HepG2 (cell line): ENCODE measurements around the gene SDK2. TPM values are rescaled to one million over a fixed set of nuclear protein-coding genes. Genes with fewer than 3 reads are reported as not detected.

Experiments used
- GABPB1 ChIP-seq: IDR thresholded peaks from 2 replicates; pipeline ENCODE4 v1.6.1; 2016; ENCODE audit warnings: mild to moderate bottlenecking, missing genetic modification reagents, moderate library complexity, missing compliant biosample characterization
- HMGXB4 ChIP-seq, 2 experiments: sonication (generic) in 1 of 2; formaldehyde crosslinking in 1 of 2; IDR thresholded peaks; 2 replicates each; pipeline versions ENCODE4 v1.4.0 to v1.6.1; 2018 to 2020; ENCODE audit warnings: missing genetic modification reagents in 2 of 2, borderline replicate concordance in 1 of 2, low read depth in 1 of 2, mild to moderate bottlenecking in 1 of 2, missing biosample characterization in 1 of 2
- MLXIP ChIP-seq: sonication (generic); formaldehyde crosslinking; IDR thresholded peaks from 2 replicates; pipeline ENCODE4 v1.9.0; 2021; ENCODE audit warnings: missing genetic modification reagents, borderline replicate concordance
- POLR2A ChIP-seq, 2 experiments: IDR thresholded peaks; 2 replicates each; pipeline ENCODE4 v1.6.1; 2011; ENCODE audit warnings: low read depth in 2 of 2, low read length in 2 of 2, mild to moderate bottlenecking in 1 of 2, moderate library complexity in 1 of 2; ENCODE audit not compliant: insufficient read depth in 1 of 2
- TFAP4 ChIP-seq: sonication (generic); IDR thresholded peaks from 2 replicates; pipeline ENCODE4 v1.6.1; 2016; ENCODE audit warnings: low read depth, borderline replicate concordance
- ZNF143 ChIP-seq: sonication (generic); formaldehyde crosslinking; IDR thresholded peaks from 2 replicates; pipeline ENCODE4 v1.4.0; 2020; ENCODE audit warnings: missing genetic modification reagents
- polyA plus RNA-seq, 8 experiments: library from polyadenylated mRNA; depleted of rRNA in 3 of 8; stranded (reverse) in 7 of 8; unstranded in 1 of 8; fragments of >200 nt; fragmentation: Illumina TruSeq in 4 of 8; extraction: Trizol in 4 of 8; gene quantifications; 2 replicates each; pipeline versions ENCODE4 v1.2.1 to v1.2.3, GENCODE V29; 2011 to 2016; ENCODE audit warnings: low read depth in 4 of 8, missing spikeins in 1 of 8, mixed read lengths in 1 of 8; ENCODE audit not compliant: insufficient read depth in 1 of 8
- total RNA-seq, 5 experiments: library from RNA; depleted of rRNA; stranded (reverse); fragments of >200 nt; fragmentation: Illumina TruSeq; extraction: Trizol; gene quantifications; 2 replicates each; pipeline ENCODE4 v1.2.3, GENCODE V29; 2016; ENCODE audit warnings: low read depth in 1 of 5

SDK2 gene
- total and polyA plus RNA-seq, 2 of the 13 experiments (the other 11 are each of a cell fraction or from before 2014, with no cell fraction given), result not detected

GRCh38 chr17:73401911-73402310 is 242.3 kb downstream of the SDK2 start (continued):
- TF ChIP-seq MLXIP (CRISPR knock-in tag), result no peak
- peak; percentile 37; the same call in 1 of the 2 replicates for TF ChIP-seq TFAP4
- no peak for TF ChIP-seq ZNF143
- no peak for TF ChIP-seq POLR2A (IDR thresholded peaks at IDR 0.05; ENCODE audit: insufficient read depth in 1 of 2, low read depth in 2 of 2, low read length in 2 of 2)
- no peak for TF ChIP-seq HMGXB4 (CRISPR knock-in tag; IDR thresholded peaks at IDR 0.05; ENCODE audit: borderline replicate concordance in 1 of 2, low read depth in 1 of 2)
- TF ChIP-seq GABPB1 (CRISPR knock-in tag), result peak; percentile 54
- TF ChIP-seq, all 625 proteins: peak for 5
